AG09319 (cell line): ENCODE data around the gene IFNA4.
"Not testable (repeated sequence)": the region's sequence is repeated elsewhere in the genome, so short reads cannot be mapped to it uniquely, and the experiment has no call there.

Source experiments
- DNase-seq: peaks from one replicate; pipeline ENCODE4 v3.0.0-alpha.2; 2010; ENCODE audit warnings: low read depth; ENCODE audit errors: extremely low read depth
- CTCF ChIP-seq: IDR thresholded peaks from 2 replicates; pipeline ENCODE4 v1.5.1; 2011; ENCODE audit warnings: low read depth, mild to moderate bottlenecking, inconsistent platforms, low read length, moderate library complexity

IFNA4 gene

GRCh38 chr9:21171351-21171750, 16.0 kb downstream of the IFNA4 start:
- DNase-seq, result no peak
- no peak for TF ChIP-seq CTCF

- not testable (repeated sequence) for DNase-seq
Observed at GRCh38 chr9:21166560-21166959, 20.8 kb downstream of the IFNA4 start, which contains the start of gene IFNA21. IFNA21 (minus strand) TSS chr9:21166660; CDS start chr9:21166612, 48 bp downstream.

- no peak for DNase-seq
- TF ChIP-seq CTCF, result no peak
Observed at GRCh38 chr9:21165516-21165915, 21.9 kb downstream of the IFNA4 start.

- no peak for TF ChIP-seq CTCF
- DNase-seq, result no peak
Observed at GRCh38 chr9:21160178-21160577, 27.2 kb downstream of the IFNA4 start.

GRCh38 chr9:21155501-21155900, 31.9 kb downstream of the IFNA4 start:
- no peak for TF ChIP-seq CTCF
- no peak for DNase-seq

- DNase-seq, result no peak
- no peak for TF ChIP-seq CTCF
Observed at GRCh38 chr9:21154018-21154608, 33.3 kb downstream of the IFNA4 start.

GRCh38 chr9:21153336-21154017, 33.9 kb downstream of the IFNA4 start:
- no peak for TF ChIP-seq CTCF
- DNase-seq, result no peak

GRCh38 chr9:21144603-21145002, 42.8 kb downstream of the IFNA4 start:
- no peak for DNase-seq
- no peak for TF ChIP-seq CTCF
